Activated naive CD4-positive, alpha-beta T cell treated with anti-CD3 and anti-CD28 coated beads, Interleukin-2, amount 10 ng/mL, durations not matched to agents 7 days and 5 days (primary cell): ENCODE measurements around the gene S100A14.
"Not testable (repeated sequence)": the region's sequence is repeated elsewhere in the genome, so short reads cannot be mapped to it uniquely, and the experiment has no call there.

ENCODE experiments used
- CTCF ChIA-PET: fragments of 350-600 bp; sonication (Branson Sonifier 250); formaldehyde crosslinking; loops from one replicate; lab custom pipeline; 2021; ENCODE audit warnings: antibody characterized with exemption; lab: Charles Lee
- DNase-seq: peaks from one replicate; pipeline ENCODE4 v3.0.0-alpha.2; 2020
- H3K27ac Mint-ChIP-seq: one replicate; pipeline ENCODE4 v1.8.0; 2021; ENCODE audit warnings: mild to moderate bottlenecking, moderate library complexity, mixed read lengths
- H3K27me3 Mint-ChIP-seq: one replicate; pipeline ENCODE4 v1.8.0; 2021; ENCODE audit warnings: mild to moderate bottlenecking, mixed read lengths
- H3K36me3 Mint-ChIP-seq: one replicate; pipeline ENCODE4 v1.8.0; 2021; ENCODE audit warnings: mixed read lengths
- H3K4me1 Mint-ChIP-seq: one replicate; pipeline ENCODE4 v1.8.0; 2021; ENCODE audit warnings: mixed read lengths
- H3K4me3 Mint-ChIP-seq: one replicate; pipeline ENCODE4 v1.8.0; 2021; ENCODE audit warnings: mild to moderate bottlenecking, moderate library complexity, mixed read lengths
- H3K9me3 Mint-ChIP-seq: one replicate; pipeline ENCODE4 v1.8.0; 2021; ENCODE audit warnings: mixed read lengths

The S100A14 gene

DNA sequence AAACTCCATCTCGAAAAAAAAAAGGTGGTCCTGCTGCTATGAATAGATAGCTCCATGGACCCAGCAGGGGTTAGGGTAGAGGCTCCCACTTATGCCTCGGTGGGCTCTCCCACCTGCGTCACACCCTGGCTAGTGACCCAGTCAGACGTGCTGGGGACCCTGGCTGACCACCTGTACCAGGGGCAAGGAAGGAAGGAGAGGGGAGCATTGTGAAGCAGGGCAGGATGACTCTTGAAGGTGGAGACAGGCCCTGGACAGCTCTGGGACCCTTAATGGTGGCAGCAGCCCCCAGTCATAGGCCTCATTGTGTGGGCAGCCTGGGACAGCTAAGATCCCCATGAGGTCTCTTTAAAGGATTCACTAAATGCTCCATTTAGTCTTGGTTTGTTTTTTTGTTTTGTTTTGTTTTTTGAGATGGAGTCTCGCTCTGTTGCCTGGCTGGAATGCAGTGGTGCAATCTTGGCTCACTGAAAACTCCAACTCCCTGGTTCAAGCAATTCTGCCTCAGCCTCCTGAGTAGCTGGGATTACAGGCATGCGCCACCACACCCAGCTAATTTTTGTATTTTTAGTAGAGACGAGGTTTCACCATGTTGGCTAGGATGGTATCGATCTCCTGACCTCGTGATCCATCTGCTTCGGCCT lies 32.0 kb upstream of the S100A14 start:
- Mint-ChIP-seq H3K36me3 (peaks cover 49% of the 10 kb centered on the region), H3K9me3 (no peaks in the 10 kb centered on the region), H3K4me3 (no peak overlapping the region), H3K27me3 (no peaks in the 10 kb centered on the region), H3K27ac (no peak overlapping the region), H3K4me1 (peaks cover 69% of the 10 kb centered on the region)
- CTCF ChIA-PET: interaction anchor here (1.0 kb wide), 1 partner anchor 153 kb away, joined by 3 read pairs; no protein-coding TSS in a partner anchor
- DNase-seq: no peak

DNA sequence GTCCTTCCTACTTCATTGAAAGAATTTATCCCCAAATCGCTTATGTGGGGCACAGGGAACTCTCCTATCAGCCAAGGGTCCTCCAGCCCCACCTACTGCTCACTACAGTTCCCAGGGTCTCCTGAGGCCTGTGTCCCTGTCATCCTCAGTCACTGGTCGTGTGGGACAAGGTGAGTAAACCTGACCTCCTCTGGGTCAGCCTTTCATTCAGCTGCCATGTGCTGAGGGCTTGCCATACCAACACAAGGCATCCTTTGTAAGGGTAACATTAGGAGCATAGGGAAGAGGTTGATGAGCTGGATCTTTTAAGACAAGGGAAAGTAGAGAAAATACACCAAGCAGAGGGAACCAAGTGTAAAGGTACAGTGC lies 31.2 kb upstream of the S100A14 start:
- H3K4me1 Mint-ChIP-seq: peaks cover 71% of the 10 kb centered on the region
- no peak overlapping the region for H3K4me3 Mint-ChIP-seq
- CTCF ChIA-PET: no interaction called here
- peaks cover 55% of the 10 kb centered on the region for H3K36me3 Mint-ChIP-seq
- no peak for DNase-seq
- peak overlapping the region; percentile 62 for H3K27ac Mint-ChIP-seq
- H3K9me3 Mint-ChIP-seq: no peaks in the 10 kb centered on the region
- H3K27me3 Mint-ChIP-seq: no peaks in the 10 kb centered on the region

DNA sequence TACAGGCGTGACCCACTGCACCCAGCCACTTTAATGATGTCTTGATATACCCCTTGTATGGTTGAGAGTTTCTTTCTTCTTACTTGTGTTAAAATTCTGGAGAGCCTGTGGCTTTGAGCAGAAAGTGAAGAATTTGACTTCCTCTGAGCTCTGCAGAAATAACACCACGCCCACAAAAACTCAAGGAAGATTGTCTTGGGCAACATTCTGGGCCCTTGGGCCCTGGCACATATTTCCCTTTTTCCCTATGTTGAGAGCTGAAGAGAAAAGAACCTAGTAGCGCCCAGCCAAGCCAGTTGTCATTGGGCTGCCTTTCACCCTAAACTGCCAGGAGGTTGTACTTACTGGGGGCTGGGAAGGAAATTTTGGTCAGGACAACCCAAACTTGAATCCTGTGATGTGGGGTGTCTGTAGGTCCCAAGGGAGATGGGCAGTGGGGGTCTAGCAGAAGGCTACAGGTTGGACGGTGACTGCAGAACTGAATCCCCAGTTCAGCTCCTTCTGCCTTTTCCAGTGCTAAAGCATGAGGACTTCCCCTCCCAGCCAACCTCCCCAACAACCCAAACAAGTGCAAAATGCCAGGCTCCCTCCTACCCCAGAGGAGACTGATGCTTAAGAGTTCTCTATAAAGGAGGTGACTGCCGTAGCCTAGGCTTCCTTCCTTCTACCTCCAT lies 30.7 kb upstream of the S100A14 start:
- H3K36me3 Mint-ChIP-seq: peaks cover 59% of the 10 kb centered on the region
- H3K4me3 Mint-ChIP-seq: no peak overlapping the region
- H3K27me3 Mint-ChIP-seq: no peaks in the 10 kb centered on the region
- H3K4me1 Mint-ChIP-seq: peaks cover 71% of the 10 kb centered on the region
- DNase-seq: no peak
- CTCF ChIA-PET: no interaction called here
- peak overlapping the region; percentile 62 for H3K27ac Mint-ChIP-seq
- no peaks in the 10 kb centered on the region for H3K9me3 Mint-ChIP-seq

DNA sequence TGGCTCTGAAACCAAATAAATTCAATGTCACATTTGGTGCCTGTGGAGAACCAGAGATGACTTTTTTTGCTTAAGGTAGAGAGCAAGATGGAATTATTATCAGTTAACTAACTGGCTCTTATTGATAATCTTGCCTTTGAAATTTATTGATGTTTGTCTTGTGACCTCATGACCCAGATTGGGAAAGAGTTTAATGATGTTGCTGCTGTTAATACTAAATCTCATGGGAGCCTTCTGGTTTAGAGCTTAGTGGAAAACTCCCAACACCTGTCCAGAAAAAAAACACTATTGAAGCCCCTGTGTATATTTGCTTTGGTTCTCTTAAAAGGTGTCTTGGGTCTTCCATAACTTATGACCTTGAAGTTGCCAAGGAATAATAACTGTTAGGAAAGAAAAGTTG lies 27.7 kb upstream of the S100A14 start:
- H3K4me3 Mint-ChIP-seq: no peak overlapping the region
- CTCF ChIA-PET: interaction anchor here (1.5 to 2.0 kb wide), 3 partner anchors 10 to 133 kb away, joined by 3 to 7 read pairs (median 7); partner anchors contain the start of gene CHTOP
- H3K36me3 Mint-ChIP-seq: peaks cover 75% of the 10 kb centered on the region
- no peak for DNase-seq
- H3K27ac Mint-ChIP-seq: no peak overlapping the region
- H3K9me3 Mint-ChIP-seq: no peaks in the 10 kb centered on the region
- H3K4me1 Mint-ChIP-seq: peaks cover 65% of the 10 kb centered on the region
- no peaks in the 10 kb centered on the region for H3K27me3 Mint-ChIP-seq

DNA sequence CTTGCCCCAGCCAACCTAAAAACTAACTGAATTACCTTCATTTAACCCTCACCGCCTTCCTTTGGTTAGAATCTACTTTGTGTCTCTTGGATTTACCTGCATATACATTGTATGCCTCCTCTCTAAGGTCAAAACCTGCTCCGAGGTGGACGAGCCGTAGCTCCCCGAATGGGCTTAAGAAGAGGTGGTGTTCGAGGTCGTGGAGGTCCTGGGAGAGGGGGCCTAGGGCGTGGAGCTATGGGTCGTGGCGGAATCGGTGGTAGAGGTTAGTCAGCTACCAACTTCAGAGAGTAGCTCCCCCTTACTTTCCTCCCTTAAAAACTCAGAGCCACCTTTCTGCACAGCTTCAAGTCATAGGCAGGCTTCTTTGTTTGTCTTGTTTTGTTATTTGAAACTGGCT lies 27.0 kb upstream of the S100A14 start:
- Mint-ChIP-seq H3K27ac (no peak overlapping the region), H3K4me3 (no peak overlapping the region), H3K4me1 (peaks cover 58% of the 10 kb centered on the region), H3K9me3 (no peaks in the 10 kb centered on the region), H3K36me3 (peaks cover 79% of the 10 kb centered on the region), H3K27me3 (no peaks in the 10 kb centered on the region)
- DNase-seq: no peak
- CTCF ChIA-PET: interaction anchor here (1.5 to 2.0 kb wide), 3 partner anchors 9 to 133 kb away, joined by 3 to 7 read pairs (median 7); partner anchors contain the start of gene CHTOP

DNA sequence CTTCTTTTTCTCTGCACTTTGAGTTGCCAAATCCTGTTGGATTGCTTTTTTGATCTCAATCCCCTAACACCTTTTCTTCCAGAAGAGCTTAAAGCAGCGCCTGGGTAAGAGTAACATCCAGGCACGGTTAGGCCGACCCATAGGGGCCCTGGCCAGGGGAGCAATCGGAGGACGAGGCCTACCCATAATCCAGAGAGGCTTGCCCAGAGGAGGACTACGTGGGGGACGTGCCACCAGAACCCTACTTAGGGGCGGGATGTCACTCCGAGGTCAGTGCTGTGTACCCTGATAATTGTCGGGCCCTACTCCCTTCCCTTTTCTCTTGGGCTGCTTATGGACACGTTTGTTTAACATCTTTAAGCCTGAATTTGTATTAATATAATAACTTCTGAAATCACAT lies 26.0 kb upstream of the S100A14 start:
- Mint-ChIP-seq H3K27me3 (no peaks in the 10 kb centered on the region), H3K36me3 (peaks cover 79% of the 10 kb centered on the region), H3K27ac (no peak overlapping the region), H3K4me1 (peaks cover 56% of the 10 kb centered on the region), H3K9me3 (no peaks in the 10 kb centered on the region), H3K4me3 (no peak overlapping the region)
- CTCF ChIA-PET: no interaction called here
- DNase-seq: no peak

DNA sequence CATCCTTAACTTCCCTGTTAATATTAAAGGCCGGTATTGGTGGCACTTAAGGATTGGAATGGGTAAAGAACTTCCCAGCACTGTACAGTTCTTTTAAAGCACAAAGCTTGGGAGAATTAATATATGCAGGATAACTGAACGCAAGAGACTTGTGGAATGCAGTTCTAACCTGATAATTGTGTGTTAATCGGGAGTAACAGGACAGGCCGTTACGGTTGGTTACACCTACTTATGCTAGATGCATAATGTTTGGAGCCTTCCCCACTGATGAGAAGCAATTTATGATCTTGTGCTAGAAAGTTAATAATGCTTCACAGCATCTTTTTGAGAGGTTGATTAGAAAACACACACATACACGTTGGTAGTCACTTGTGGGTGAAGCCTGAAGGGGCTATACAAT lies 24.7 kb upstream of the S100A14 start:
- CTCF ChIA-PET: no interaction called here
- Mint-ChIP-seq H3K4me1 (peaks cover 54% of the 10 kb centered on the region), H3K9me3 (no peaks in the 10 kb centered on the region), H3K27me3 (no peaks in the 10 kb centered on the region), H3K27ac (no peak overlapping the region), H3K36me3 (peaks cover 78% of the 10 kb centered on the region), H3K4me3 (no peak overlapping the region)
- no peak for DNase-seq

DNA sequence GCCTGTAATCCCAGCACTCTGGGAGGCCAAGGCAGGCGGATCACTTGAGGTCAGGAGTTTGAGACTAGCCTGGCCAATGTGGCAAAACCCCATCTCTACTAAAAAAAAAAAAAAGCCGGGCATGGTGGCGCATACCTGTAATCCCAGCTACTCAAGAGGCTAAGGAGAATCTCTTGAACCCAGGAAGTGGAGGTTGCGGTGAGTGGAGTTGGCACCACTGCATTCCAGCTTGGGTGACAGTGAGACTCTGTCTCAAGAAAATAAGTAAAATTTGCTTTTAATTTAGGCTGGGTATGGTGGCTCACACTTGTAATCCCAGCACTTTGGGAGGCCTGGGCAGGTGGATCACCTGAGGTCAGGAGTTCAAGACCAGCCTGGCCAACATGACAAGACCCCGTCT lies 24.1 kb upstream of the S100A14 start:
- CTCF ChIA-PET, H3K4me3 Mint-ChIP-seq, H3K27me3 Mint-ChIP-seq, DNase-seq, H3K9me3 Mint-ChIP-seq, H3K27ac Mint-ChIP-seq: not testable (repeated sequence)
- Mint-ChIP-seq H3K4me1 (peaks cover 53% of the 10 kb centered on the region), H3K36me3 (peaks cover 74% of the 10 kb centered on the region)

DNA sequence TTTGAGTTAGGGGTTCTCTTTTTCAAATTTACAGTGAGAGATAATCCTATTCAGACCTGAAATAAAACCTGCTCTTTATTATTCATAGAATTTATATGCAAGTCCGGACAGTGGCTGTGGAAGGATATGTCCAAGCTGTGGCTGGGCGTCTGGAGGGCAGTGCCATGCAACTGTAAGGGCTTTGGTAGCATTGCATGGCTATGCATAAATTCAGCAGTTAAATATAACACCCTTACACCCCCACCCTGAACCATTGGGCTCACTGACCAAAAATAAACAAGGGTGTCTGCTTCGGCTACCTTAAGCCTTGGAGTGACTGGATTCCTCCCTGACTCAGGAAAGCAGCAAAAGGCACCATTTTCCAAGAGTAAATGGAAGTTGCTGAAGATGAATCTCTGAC lies 23.2 kb upstream of the S100A14 start:
- CTCF ChIA-PET: no interaction called here
- Mint-ChIP-seq H3K27ac (no peak overlapping the region), H3K4me1 (peaks cover 49% of the 10 kb centered on the region), H3K36me3 (peaks cover 72% of the 10 kb centered on the region), H3K9me3 (no peaks in the 10 kb centered on the region), H3K27me3 (no peaks in the 10 kb centered on the region), H3K4me3 (no peak overlapping the region)
- DNase-seq: no peak

DNA sequence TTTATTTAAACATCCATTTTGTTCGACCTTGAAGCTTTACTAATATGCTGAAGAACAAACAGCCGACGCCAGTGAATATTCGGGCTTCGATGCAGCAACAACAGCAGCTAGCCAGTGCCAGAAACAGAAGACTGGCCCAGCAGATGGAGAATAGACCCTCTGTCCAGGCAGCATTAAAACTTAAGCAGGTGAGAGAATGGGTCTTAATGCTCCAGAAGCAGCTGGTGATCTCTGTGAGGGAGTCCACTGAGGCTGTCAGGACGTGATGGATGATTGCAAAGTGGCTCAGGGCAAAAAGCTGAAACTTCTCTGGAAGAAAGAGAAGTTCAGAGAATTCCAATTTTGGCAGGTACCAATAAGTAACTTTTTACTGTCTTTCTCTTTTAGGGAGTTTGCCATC lies 22.1 kb upstream of the S100A14 start:
- DNase-seq: no peak
- Mint-ChIP-seq H3K4me3 (no peak overlapping the region), H3K36me3 (peaks cover 69% of the 10 kb centered on the region), H3K27me3 (no peaks in the 10 kb centered on the region), H3K9me3 (no peaks in the 10 kb centered on the region), H3K27ac (no peak overlapping the region), H3K4me1 (peaks cover 47% of the 10 kb centered on the region)
- CTCF ChIA-PET: interaction anchor here (0.6 to 1.7 kb wide), 6 partner anchors 10 to 128 kb away, joined by 3 to 5 read pairs (median 4); partner anchors contain the start of genes NPR1 and S100A1

DNA sequence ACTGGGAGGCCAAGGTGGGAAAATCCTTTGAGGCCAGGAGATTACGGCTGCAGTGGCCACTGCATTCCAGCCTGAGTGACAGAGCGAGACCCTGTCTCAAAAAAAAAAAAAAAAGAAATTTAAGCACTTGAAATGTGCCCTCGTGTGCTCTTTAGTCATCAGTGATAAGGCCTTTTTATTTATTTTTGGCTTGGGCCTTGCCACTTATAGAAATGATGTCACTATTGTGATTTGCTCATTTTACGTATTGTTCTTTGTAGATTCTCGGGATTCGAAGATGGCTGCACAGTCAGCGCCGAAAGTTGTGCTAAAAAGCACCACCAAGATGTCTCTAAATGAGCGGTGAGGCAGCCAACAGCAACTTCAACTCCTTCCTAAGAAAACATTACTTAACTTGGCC lies 20.2 kb upstream of the S100A14 start:
- Mint-ChIP-seq H3K27me3 (no peaks in the 10 kb centered on the region), H3K27ac (no peak overlapping the region), H3K4me3 (peak overlapping the region; percentile 96), H3K9me3 (no peaks in the 10 kb centered on the region), H3K4me1 (peaks cover 54% of the 10 kb centered on the region), H3K36me3 (peaks cover 54% of the 10 kb centered on the region)
- CTCF ChIA-PET: no interaction called here
- no peak for DNase-seq

DNA sequence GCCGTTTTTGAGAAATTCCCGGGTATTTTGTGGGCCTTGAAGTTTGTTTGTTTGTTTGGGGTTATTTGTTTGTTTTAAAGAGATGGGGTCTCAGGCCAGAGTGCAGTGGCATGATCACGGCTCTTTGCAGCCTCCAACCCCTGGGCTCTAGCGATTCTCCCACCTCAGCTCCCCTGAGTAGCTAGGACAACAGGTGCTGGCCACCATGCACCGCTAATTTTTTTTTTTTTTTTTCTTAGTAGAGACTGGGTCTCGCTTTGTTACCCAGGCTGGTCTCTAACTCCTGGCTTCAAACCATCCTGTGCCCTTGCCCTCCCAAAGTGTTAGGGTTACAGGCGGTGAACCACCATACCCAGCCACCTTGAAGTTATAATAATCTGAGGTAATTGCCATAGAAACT lies 19.7 kb upstream of the S100A14 start:
- Mint-ChIP-seq H3K4me3 (peak overlapping the region; percentile 96), H3K27ac (peak overlapping the region; percentile 68), H3K4me1 (peaks cover 50% of the 10 kb centered on the region), H3K9me3 (no peaks in the 10 kb centered on the region), H3K27me3 (no peaks in the 10 kb centered on the region), H3K36me3 (peaks cover 50% of the 10 kb centered on the region)
- DNase-seq: no peak
- CTCF ChIA-PET: interaction anchor here (1.0 to 2.0 kb wide), 2 partner anchors 17 to 38 kb away, joined by 7 read pairs; no protein-coding TSS in a partner anchor

DNA sequence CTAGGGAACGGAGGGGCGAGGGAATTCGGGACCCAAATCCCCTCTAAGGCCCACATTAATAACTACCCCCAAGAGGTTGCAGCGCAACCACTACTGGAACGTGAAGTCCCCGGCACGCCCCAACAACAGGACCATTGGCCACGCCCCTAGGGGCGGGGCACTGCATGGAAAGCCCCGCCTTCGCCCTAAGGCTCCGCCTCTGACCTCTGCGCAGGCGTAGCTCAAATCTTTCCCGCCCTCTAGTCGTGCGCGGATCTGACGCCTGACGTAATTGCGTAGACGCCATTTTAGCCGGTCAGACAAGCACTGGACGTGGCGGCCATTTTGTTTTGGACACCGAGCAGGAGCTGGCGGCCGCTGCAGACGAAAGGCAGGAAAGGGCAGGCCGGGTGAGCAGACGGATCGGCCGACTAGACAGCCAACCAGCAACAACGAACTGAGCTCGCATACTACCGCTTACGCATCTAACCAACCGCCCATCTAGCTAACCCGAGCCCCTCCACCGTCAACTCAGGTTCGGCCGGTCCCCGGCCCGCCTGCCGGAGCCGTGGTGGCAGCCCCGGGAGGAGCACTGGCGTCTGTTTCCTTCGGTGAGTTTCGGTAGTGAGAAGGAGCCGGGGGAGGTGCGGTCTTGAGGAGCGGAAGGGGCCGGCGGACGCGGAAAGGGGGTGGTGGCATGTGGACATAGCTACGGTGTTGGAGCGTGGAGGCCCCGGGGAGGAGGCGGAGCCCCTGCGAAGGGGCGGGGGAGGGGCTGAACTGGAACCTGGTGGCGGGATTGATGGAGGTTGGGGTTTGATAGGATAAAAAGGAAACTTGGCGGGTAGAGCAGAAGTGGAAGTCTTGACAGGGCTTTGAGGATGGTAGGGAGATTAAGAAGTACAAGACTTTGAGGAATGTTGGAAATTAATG lies 17.9 kb upstream of the S100A14 start, which contains the start of gene CHTOP:
Gene CHTOP, plus strand, starts transcription at position 313 of the 912 bp plus-strand sequence. CDS start 2,523 bp downstream, outside the sequence.
- H3K27ac Mint-ChIP-seq: peak within 1 kb of the TSS; percentile 100
- H3K27me3 Mint-ChIP-seq: peaks cover 7% of the 10 kb centered on the region
- CTCF ChIA-PET: interaction anchor here (0.9 to 2.1 kb wide), 6 partner anchors 10 to 102 kb away, joined by 3 to 9 read pairs (median 4); partner anchors contain the start of gene S100A2
- peak; percentile 97 for DNase-seq
- H3K9me3 Mint-ChIP-seq: no peaks in the 10 kb centered on the region
- peaks cover 39% of the 10 kb centered on the region for H3K36me3 Mint-ChIP-seq
- peaks cover 49% of the 10 kb centered on the region for H3K4me1 Mint-ChIP-seq
- peak within 1 kb of the TSS; percentile 96 for H3K4me3 Mint-ChIP-seq
